Activated T-helper 2 cell treated with anti-CD3 and anti-CD28 coated beads, Interferon-gamma antibody, Interleukin-2, Interleukin-4, amounts not matched to agents 10 μg/mL and 5 μg/mL and 100 μg/mL, durations not matched to agents 14 hours and 24 hours and 36 hours (primary cell): ENCODE data around the gene PPP1R9B. TPM values are rescaled to one million over a fixed set of nuclear protein-coding genes. Genes with fewer than 3 reads are reported as not detected.

ENCODE experiments used
- DNase-seq: peaks from one replicate; pipeline ENCODE4 v3.0.0; 2021; ENCODE audit warnings: low spot score
- H3K27ac Mint-ChIP-seq: one replicate; pipeline ENCODE4 v1.8.0; 2021; ENCODE audit warnings: mixed read lengths
- H3K27me3 Mint-ChIP-seq: one replicate; pipeline ENCODE4 v1.8.0; 2021; ENCODE audit warnings: low read depth, mixed read lengths
- H3K36me3 Mint-ChIP-seq: one replicate; pipeline ENCODE4 v1.8.0; 2021; ENCODE audit warnings: low read depth, mixed read lengths
- H3K4me1 Mint-ChIP-seq: one replicate; pipeline ENCODE4 v1.8.0; 2021; ENCODE audit warnings: low read depth, mixed read lengths
- H3K4me3 Mint-ChIP-seq: one replicate; pipeline ENCODE4 v1.8.0; 2021; ENCODE audit warnings: low read depth, mild to moderate bottlenecking, moderate library complexity, mixed read lengths
- H3K9me3 Mint-ChIP-seq: one replicate; pipeline ENCODE4 v1.8.0; 2021; ENCODE audit warnings: mixed read lengths
- intact Hi-C: fragments of 100-400 bp; cut with micrococcal nuclease; formaldehyde crosslinking; loops from one replicate; pipeline ENCODE4 v1.15.1; 2023
- total RNA-seq: library from RNA; stranded (reverse); gene quantifications from 2 replicates; pipeline ENCODE4 v1.2.3, GENCODE V29; 2022

Gene PPP1R9B
- total RNA-seq, 1 donor from 2014 or later, result 130 TPM

- Mint-ChIP-seq H3K4me3 (no peak overlapping the region), H3K27me3 (no peaks in the 10 kb centered on the region), H3K27ac (no peak overlapping the region), H3K9me3 (no peaks in the 10 kb centered on the region), H3K4me1 (peaks cover 13% of the 10 kb centered on the region), H3K36me3 (no peaks in the 10 kb centered on the region)
- DNase-seq, result no peak
- intact Hi-C loops, result loop anchor here (2.0 to 5.0 kb wide), 3 partner anchors 67 to 203 kb away; no protein-coding TSS in a partner anchor
Observed at GRCh38 chr17:50093807-50094206, 56.7 kb downstream of the PPP1R9B start.

DNA sequence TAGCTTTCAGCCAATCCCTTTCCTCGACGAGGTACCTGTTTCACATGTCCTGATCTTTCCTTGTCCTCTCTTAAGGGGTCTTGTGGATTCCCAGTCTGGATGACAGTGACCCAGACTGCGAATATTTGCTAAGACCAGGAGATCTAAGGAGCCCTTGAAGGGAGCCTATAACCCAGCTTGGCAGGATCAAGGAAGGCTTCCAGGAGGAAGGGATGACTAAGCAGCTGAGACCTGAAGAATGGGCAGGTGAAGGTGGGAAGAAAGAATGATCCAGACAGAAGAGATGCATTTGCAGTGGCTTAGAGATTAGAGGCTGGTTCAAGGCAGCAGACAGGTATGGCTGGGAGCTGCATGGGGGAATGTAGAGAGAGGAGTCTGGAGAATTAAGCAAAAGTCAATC, 57.2 kb downstream of the PPP1R9B start:
- Mint-ChIP-seq H3K4me1 (peaks cover 13% of the 10 kb centered on the region), H3K9me3 (no peaks in the 10 kb centered on the region), H3K27ac (no peak overlapping the region), H3K27me3 (no peaks in the 10 kb centered on the region), H3K36me3 (no peaks in the 10 kb centered on the region), H3K4me3 (no peak overlapping the region)
- DNase-seq, result no peak
- intact Hi-C loops, result loop anchor here (5.0 kb wide), 1 partner anchor 204 kb away; no protein-coding TSS in a partner anchor

GRCh38 chr17:50091918-50092285, 58.6 kb downstream of the PPP1R9B start:
- no peak overlapping the region for H3K4me3 Mint-ChIP-seq
- DNase-seq, result no peak
- no peak overlapping the region for H3K27ac Mint-ChIP-seq
- no peaks in the 10 kb centered on the region for H3K9me3 Mint-ChIP-seq
- intact Hi-C loops, result loop anchor here (5.0 kb wide), 1 partner anchor 205 kb away; no protein-coding TSS in a partner anchor
- H3K27me3 Mint-ChIP-seq, result no peaks in the 10 kb centered on the region
- H3K4me1 Mint-ChIP-seq, result peaks cover 13% of the 10 kb centered on the region
- H3K36me3 Mint-ChIP-seq, result no peaks in the 10 kb centered on the region

GRCh38 chr17:50090971-50091917, 59.2 kb downstream of the PPP1R9B start:
- no peaks in the 10 kb centered on the region for H3K36me3 Mint-ChIP-seq
- no peaks in the 10 kb centered on the region for H3K9me3 Mint-ChIP-seq
- H3K4me1 Mint-ChIP-seq, result peaks cover 13% of the 10 kb centered on the region
- H3K27me3 Mint-ChIP-seq, result no peaks in the 10 kb centered on the region
- intact Hi-C loops, result loop anchor here (5.0 kb wide), 1 partner anchor 206 kb away; no protein-coding TSS in a partner anchor
- no peak for DNase-seq
- H3K4me3 Mint-ChIP-seq, result no peak overlapping the region
- no peak overlapping the region for H3K27ac Mint-ChIP-seq

DNA sequence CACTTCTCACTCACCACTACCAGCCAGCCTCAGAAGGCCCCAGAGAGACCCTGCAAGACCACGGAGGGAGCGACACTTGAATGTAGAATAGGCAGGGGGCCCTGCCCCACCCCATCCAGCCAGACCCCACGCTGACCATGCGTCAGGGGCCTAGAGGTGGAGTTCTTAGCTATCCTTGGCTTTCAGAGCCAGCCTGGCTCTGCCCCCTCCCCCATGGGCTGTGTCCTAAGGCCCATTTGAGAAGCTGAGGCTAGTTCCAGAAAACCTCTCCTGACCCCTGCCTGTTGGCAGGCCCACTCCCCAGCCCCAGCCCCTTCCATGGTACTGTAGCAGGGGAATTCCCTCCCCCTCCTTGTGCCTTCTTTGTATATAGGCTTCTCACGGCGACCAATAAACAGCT, 60.4 kb downstream of the PPP1R9B start:
- H3K4me3 Mint-ChIP-seq, result no peak overlapping the region
- no peak overlapping the region for H3K27ac Mint-ChIP-seq
- no peaks in the 10 kb centered on the region for H3K36me3 Mint-ChIP-seq
- no peaks in the 10 kb centered on the region for H3K9me3 Mint-ChIP-seq
- no peaks in the 10 kb centered on the region for H3K27me3 Mint-ChIP-seq
- intact Hi-C loops, result loop anchor here (5.0 kb wide), 1 partner anchor 207 kb away; no protein-coding TSS in a partner anchor
- DNase-seq, result no peak
- H3K4me1 Mint-ChIP-seq, result peaks cover 5% of the 10 kb centered on the region

- no peaks in the 10 kb centered on the region for H3K36me3 Mint-ChIP-seq
- H3K9me3 Mint-ChIP-seq, result no peaks in the 10 kb centered on the region
- no peak overlapping the region for H3K27ac Mint-ChIP-seq
- DNase-seq, result no peak
- no peaks in the 10 kb centered on the region for H3K4me1 Mint-ChIP-seq
- no peaks in the 10 kb centered on the region for H3K27me3 Mint-ChIP-seq
- no peak overlapping the region for H3K4me3 Mint-ChIP-seq
- intact Hi-C loops, result no loop called here
Observed at GRCh38 chr17:50088952-50089825, 61.3 kb downstream of the PPP1R9B start.

DNA sequence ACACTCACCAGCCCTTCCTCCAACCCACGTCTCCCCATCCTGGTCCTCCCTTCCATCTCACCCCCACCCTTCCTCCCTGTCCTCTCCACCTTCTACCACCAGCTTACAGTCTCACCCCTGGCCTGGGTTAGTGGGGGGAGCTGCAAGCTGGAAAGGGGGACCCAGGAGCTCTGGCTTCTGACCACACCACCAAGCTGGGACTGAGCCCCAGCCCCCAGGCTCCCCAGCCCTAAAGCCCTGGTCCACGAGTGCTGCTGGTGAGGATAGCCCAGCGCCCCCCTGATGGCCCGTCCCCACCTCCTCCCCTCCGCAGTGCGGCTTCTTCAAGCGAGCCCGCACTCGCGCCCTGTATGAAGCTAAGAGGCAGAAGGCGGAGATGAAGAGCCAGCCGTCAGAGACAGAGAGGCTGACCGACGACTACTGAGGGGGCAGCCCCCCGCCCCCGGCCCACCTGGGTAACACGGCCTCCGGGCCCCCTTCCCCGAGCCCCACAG, 62.5 kb downstream of the PPP1R9B start:
- Mint-ChIP-seq H3K9me3 (no peaks in the 10 kb centered on the region), H3K4me1 (no peaks in the 10 kb centered on the region), H3K27me3 (no peaks in the 10 kb centered on the region), H3K4me3 (no peak overlapping the region), H3K36me3 (no peaks in the 10 kb centered on the region), H3K27ac (no peak overlapping the region)
- intact Hi-C loops, result loop anchor here (1.0 kb wide), 2 partner anchors 32 to 62 kb away; partner anchors contain the start of gene ITGA3
- no peak for DNase-seq

GRCh38 chr17:50087246-50087911, 63.1 kb downstream of the PPP1R9B start:
- Mint-ChIP-seq H3K4me3 (no peak overlapping the region), H3K4me1 (no peaks in the 10 kb centered on the region), H3K27me3 (no peaks in the 10 kb centered on the region), H3K36me3 (no peaks in the 10 kb centered on the region), H3K27ac (no peak overlapping the region), H3K9me3 (no peaks in the 10 kb centered on the region)
- peak; percentile 70 for DNase-seq
- intact Hi-C loops, result loop anchor here (1.0 kb wide), 2 partner anchors 31 to 61 kb away; partner anchors contain the start of gene ITGA3

Other genes starting within 250 kb of the PPP1R9B start
- not detected in 2 replicates for gene DLX4, start 181.5 kb downstream of the PPP1R9B start, total RNA-seq
- gene DLX3, start 155.5 kb downstream of the PPP1R9B start, total RNA-seq, result not detected in 2 replicates
- 10.1 and 10.8 TPM in 2 replicates for gene ITGA3, start 94.6 kb downstream of the PPP1R9B start, total RNA-seq
- gene PDK2, start 55.3 kb downstream of the PPP1R9B start, total RNA-seq, result 11.0 and 12.1 TPM in 2 replicates
- 2.0 and 2.4 TPM in 2 replicates for gene SAMD14, start 20.5 kb downstream of the PPP1R9B start, total RNA-seq
- 0.41 and 0.48 TPM in 2 replicates for gene SGCA, start 15.3 kb upstream of the PPP1R9B start, total RNA-seq
- gene COL1A1, start 51.0 kb upstream of the PPP1R9B start, total RNA-seq, result 13.9 and 15.5 TPM in 2 replicates
- gene TMEM92, start 123.8 kb upstream of the PPP1R9B start, total RNA-seq, result 1.5 and 1.6 TPM in 2 replicates
- gene XYLT2, start 195.4 kb upstream of the PPP1R9B start, total RNA-seq, result 134 and 143 TPM in 2 replicates
- 95.2 and 95.6 TPM in 2 replicates for gene MRPL27, start 222.5 kb upstream of the PPP1R9B start, total RNA-seq
- gene EME1, start 222.6 kb upstream of the PPP1R9B start, total RNA-seq, result 26.8 and 28.6 TPM in 2 replicates
- gene LRRC59, start 246.8 kb upstream of the PPP1R9B start, total RNA-seq, result 118 and 119 TPM in 2 replicates